ENCODE data around the gene MEGF8.

DNA sequence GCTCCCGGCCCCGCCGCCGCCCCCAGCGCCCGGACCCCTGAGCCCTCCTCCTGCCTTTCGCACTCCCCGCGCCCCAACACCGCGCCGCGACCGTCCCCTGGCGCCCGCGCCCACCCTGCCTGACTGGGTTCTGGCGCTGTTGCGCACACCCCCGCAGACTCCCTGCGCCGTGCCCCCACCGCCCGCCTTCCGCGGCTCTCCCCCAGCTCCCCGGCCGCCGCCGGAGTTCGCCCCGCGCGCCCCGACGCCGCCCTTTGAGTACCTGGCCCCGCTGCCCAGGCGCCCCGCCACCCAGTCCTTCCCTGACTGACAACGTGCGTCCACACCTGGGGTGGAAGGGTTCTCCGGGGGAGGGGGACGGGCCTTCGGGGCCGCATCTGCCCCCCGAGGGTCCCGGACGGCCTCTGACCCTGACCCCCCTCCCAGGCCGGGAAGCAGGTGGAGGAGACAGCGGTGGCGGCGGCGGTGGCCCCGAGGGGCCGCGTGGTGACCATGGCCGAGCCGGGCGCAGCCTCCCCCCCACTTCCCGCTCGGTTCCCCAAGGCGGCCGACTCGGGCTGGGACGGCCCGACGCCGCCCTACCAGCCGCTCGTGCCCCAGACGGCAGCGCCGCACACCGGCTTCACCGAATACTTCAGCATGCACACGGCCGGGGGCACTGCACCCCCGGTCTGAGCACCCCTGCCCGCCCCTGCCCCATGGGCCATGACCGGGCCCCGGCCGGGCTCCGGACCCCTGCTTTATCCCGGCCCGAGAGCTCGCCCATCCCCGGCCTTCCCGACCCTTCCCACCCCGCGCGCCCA lies 1.4 kb upstream of the MEGF8 start:
- TF ChIP-seq RBBP5 (conservative IDR thresholded peaks at IDR 0.05) (no peak), POU2F2 (IDR thresholded peaks at IDR 0.05; ENCODE audit: borderline replicate concordance, low read depth, low read length) (no peak), ASH2L (IDR thresholded peaks at IDR 0.05; ENCODE audit: borderline replicate concordance, low read depth) (no peak)
- TF ChIP-seq, protein P1, sequence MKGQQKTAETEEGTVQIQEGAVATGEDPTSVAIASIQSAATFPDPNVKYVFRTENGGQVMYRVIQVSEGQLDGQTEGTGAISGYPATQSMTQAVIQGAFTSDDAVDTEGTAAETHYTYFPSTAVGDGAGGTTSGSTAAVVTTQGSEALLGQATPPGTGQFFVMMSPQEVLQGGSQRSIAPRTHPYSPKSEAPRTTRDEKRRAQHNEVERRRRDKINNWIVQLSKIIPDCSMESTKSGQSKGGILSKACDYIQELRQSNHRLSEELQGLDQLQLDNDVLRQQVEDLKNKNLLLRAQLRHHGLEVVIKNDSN (IDR thresholded peaks at IDR 0.05; ENCODE audit: borderline replicate concordance, extremely low read length, insufficient read depth, low read depth, low read length) = no peak

All from GM12878 (cell line).